Keratinocyte (primary cell): ENCODE results near the gene DAB1. TPM values are rescaled to one million over a fixed set of nuclear protein-coding genes. Genes with fewer than 3 reads are reported as not detected.

Experiments
- DNase-seq: peaks from one replicate; pipeline ENCODE4 v3.0.0-alpha.2; 2011; ENCODE audit warnings: low read depth, missing footprints, low spot score
- FAIRE-seq: peaks from 2 replicates; lab custom pipeline; 2011; peaks lifted over from hg19 to GRCh38; lab: Jason Lieb, UNC
- H2AFZ ChIP-seq: 2 replicates; pipeline ENCODE4 v1.6.0; 2012; ENCODE audit warnings: low read length, control low read depth, inconsistent platforms; ENCODE audit not compliant: control insufficient read depth
- H3K27ac ChIP-seq: 2 replicates; pipeline ENCODE4 v1.5.1; 2011; ENCODE audit warnings: low read length; ENCODE audit not compliant: control insufficient read depth, insufficient read depth
- H3K27me3 ChIP-seq: 3 replicates; pipeline ENCODE4 v1.6.0; 2011; ENCODE audit warnings: low read length; ENCODE audit not compliant: control insufficient read depth, insufficient read depth; ENCODE audit errors: extremely low read depth
- H3K36me3 ChIP-seq, 2 experiments: 2 replicates in 1 of 2; 3 replicates in 1 of 2; pipeline ENCODE4 v1.5.1; 2011; ENCODE audit warnings: low read length in 2 of 2, mild to moderate bottlenecking in 1 of 2; ENCODE audit not compliant: control insufficient read depth in 2 of 2, insufficient read depth in 2 of 2; ENCODE audit errors: extremely low read depth in 1 of 2
- H3K4me1 ChIP-seq: 3 replicates; pipeline ENCODE4 v1.5.1; 2011; ENCODE audit warnings: low read length; ENCODE audit not compliant: control insufficient read depth, insufficient read depth; ENCODE audit errors: extremely low read depth
- H3K4me2 ChIP-seq: 3 replicates; pipeline ENCODE4 v1.6.0; 2011; ENCODE audit warnings: low read depth, low read length; ENCODE audit not compliant: control insufficient read depth, insufficient read depth; ENCODE audit errors: extremely low read depth
- H3K4me3 ChIP-seq, 3 experiments: fragments of 200-600 bp in 1 of 3; sonication (generic) in 1 of 3; 2 replicates in 2 of 3; 3 replicates in 1 of 3; pipeline ENCODE4 v1.5.1; 2011 to 2016; ENCODE audit warnings: low read length in 3 of 3, mild to moderate bottlenecking in 3 of 3, control low read depth in 2 of 3, inconsistent platforms in 1 of 3, low read depth in 1 of 3, mixed read lengths in 1 of 3, mixed run types in 1 of 3, moderate library complexity in 1 of 3; ENCODE audit not compliant: control insufficient read depth in 2 of 3, insufficient read depth in 2 of 3; ENCODE audit errors: extremely low read depth in 1 of 3
- H3K79me2 ChIP-seq: 2 replicates; pipeline ENCODE4 v1.6.0; 2012; ENCODE audit warnings: low read length; ENCODE audit not compliant: control insufficient read depth, insufficient read depth
- H3K9ac ChIP-seq: 3 replicates; pipeline ENCODE4 v1.6.0; 2011; ENCODE audit warnings: low read length; ENCODE audit not compliant: control insufficient read depth, insufficient read depth; ENCODE audit errors: extremely low read depth
- H3K9me1 ChIP-seq: 3 replicates; pipeline ENCODE4 v1.6.0; 2011; ENCODE audit warnings: low read length; ENCODE audit not compliant: control insufficient read depth, insufficient read depth; ENCODE audit errors: extremely low read depth
- H3K9me3 ChIP-seq: 2 replicates; pipeline ENCODE4 v1.5.1; 2012; ENCODE audit warnings: low read depth, low read length; ENCODE audit not compliant: control insufficient read depth
- H4K20me1 ChIP-seq: 3 replicates; pipeline ENCODE4 v1.6.0; 2011; ENCODE audit warnings: low read length; ENCODE audit not compliant: control insufficient read depth, insufficient read depth; ENCODE audit errors: extremely low read depth
- EZH2 ChIP-seq: IDR thresholded peaks from one replicate; pipeline ENCODE4 v1.6.1; 2012; ENCODE audit warnings: inconsistent platforms, mild to moderate bottlenecking, low read length, moderate library complexity
- dilution Hi-C: fragments of 300-500 bp; cut with MboI; formaldehyde crosslinking; loops from one replicate; pipeline ENCODE4 v1.7.0; 2020; ENCODE audit warnings: low sequenced_read_pairs; ENCODE audit not compliant: extremely low pct_ligation_motif_present
- polyA plus RNA-seq, 5 experiments: library from polyadenylated mRNA; depleted of rRNA in 3 of 5; stranded (reverse) in 3 of 5; stranded (forward) in 1 of 5; unstranded in 1 of 5; fragments of >200 nt; gene quantifications; 1 replicate in 1 of 5; 2 replicates in 3 of 5; 3 replicates in 1 of 5; pipeline versions ENCODE4 v1.2.1 to v1.2.3, GENCODE V29; 2011 to 2012; ENCODE audit warnings: missing spikeins in 2 of 5, low read depth in 1 of 5, low replicate concordance in 1 of 5
- TF ChIP-seq, protein P1 (sequence below), 3 experiments: IDR thresholded peaks in 1 of 3; conservative IDR thresholded peaks in 1 of 3; optimal IDR thresholded peaks in 1 of 3; 2 replicates in 2 of 3; 3 replicates in 1 of 3; pipeline versions ENCODE3 to v1.5.1; 2011; ENCODE audit warnings: low read length in 3 of 3, mild to moderate bottlenecking in 3 of 3, moderate library complexity in 2 of 3, control low read depth in 1 of 3, inconsistent platforms in 1 of 3; ENCODE audit not compliant: insufficient read depth in 2 of 3; ENCODE audit errors: extremely low read depth in 1 of 3

The DAB1 gene
- polyA plus RNA-seq, 1 donor (not counting 4 experiments of a cell fraction or from before 2014, with no cell fraction given): 0.01 TPM

DNA sequence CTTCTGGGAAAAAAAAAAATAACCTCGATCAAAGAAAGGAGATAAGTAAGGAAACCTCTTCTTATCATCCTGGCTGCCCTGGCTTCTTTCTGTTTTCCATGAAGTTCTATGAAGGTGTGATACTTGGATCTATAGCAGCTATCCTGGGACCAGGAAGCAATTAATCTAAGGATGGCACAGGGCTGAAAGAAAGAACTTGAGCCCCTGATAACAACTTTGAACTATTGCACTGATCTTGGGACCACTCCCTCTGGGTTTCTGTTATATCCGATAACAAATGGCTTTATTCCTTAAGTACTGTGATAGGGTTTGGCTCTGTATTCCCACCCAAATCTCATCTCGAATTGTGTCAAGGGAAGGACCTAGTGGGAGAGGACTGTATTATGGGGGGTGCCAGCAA, 104.1 kb downstream of the DAB1 start:
- dilution Hi-C loops: no loop called here
- no peak for FAIRE-seq

DNA sequence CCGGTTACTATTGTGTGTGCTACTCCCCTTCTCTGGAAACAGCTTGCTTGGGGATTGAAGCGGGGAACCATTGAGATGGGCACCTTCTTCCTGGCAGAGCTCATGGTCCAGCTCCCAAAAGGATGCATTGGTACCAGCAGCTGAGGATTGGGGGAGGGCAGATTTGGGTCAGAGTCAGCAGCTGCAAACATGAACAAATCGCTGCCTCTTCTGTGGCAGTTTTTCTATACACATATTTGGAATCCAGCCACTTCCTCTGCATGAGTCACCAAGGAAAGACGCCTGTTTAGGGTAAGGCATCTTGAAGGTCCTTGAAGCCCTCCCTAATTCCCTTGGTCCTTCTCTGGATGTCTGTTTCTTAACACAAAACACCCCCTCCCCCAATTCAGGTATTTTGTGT, 104.7 kb downstream of the DAB1 start:
- no peak overlapping the region for H3K9ac ChIP-seq
- H3K9me3 ChIP-seq: no peaks in the 10 kb centered on the region
- no peaks in the 10 kb centered on the region for H4K20me1 ChIP-seq
- no peaks in the 10 kb centered on the region for H3K27me3 ChIP-seq
- FAIRE-seq: peak; percentile 84
- H3K4me2 ChIP-seq: no peak overlapping the region
- H3K27ac ChIP-seq: no peak overlapping the region
- dilution Hi-C loops: no loop called here
- DNase-seq: peak; percentile 5
- H2AFZ ChIP-seq: no peak overlapping the region
- no peak overlapping the region for H3K4me3 ChIP-seq
- TF ChIP-seq, protein P1, sequence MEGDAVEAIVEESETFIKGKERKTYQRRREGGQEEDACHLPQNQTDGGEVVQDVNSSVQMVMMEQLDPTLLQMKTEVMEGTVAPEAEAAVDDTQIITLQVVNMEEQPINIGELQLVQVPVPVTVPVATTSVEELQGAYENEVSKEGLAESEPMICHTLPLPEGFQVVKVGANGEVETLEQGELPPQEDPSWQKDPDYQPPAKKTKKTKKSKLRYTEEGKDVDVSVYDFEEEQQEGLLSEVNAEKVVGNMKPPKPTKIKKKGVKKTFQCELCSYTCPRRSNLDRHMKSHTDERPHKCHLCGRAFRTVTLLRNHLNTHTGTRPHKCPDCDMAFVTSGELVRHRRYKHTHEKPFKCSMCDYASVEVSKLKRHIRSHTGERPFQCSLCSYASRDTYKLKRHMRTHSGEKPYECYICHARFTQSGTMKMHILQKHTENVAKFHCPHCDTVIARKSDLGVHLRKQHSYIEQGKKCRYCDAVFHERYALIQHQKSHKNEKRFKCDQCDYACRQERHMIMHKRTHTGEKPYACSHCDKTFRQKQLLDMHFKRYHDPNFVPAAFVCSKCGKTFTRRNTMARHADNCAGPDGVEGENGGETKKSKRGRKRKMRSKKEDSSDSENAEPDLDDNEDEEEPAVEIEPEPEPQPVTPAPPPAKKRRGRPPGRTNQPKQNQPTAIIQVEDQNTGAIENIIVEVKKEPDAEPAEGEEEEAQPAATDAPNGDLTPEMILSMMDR (optimal IDR thresholded peaks at IDR 0.05 in 1 of 3, IDR thresholded peaks at IDR 0.05 in 1 of 3, conservative IDR thresholded peaks at IDR 0.05 in 1 of 3; ENCODE audit: extremely low read depth in 1 of 3, insufficient read depth in 2 of 3, low read length in 3 of 3): no peak
- no peak for TF ChIP-seq EZH2
- H3K36me3 ChIP-seq: no peaks in the 10 kb centered on the region
- H3K9me1 ChIP-seq: no peaks in the 10 kb centered on the region
- no peaks in the 10 kb centered on the region for H3K79me2 ChIP-seq
- H3K4me1 ChIP-seq: peaks cover 2% of the 10 kb centered on the region

More for the DNA sequence above, 104.1 kb downstream of the DAB1 start:
- no peak overlapping the region for H3K4me3 ChIP-seq
- H2AFZ ChIP-seq: no peak overlapping the region
- DNase-seq: no peak
- no peak overlapping the region for H3K4me2 ChIP-seq
- TF ChIP-seq, protein P1 (optimal IDR thresholded peaks at IDR 0.05 in 1 of 3, IDR thresholded peaks at IDR 0.05 in 1 of 3, conservative IDR thresholded peaks at IDR 0.05 in 1 of 3; ENCODE audit: extremely low read depth in 1 of 3, insufficient read depth in 2 of 3, low read length in 3 of 3): no peak
- TF ChIP-seq EZH2: no peak
- no peaks in the 10 kb centered on the region for H4K20me1 ChIP-seq
- no peaks in the 10 kb centered on the region for H3K9me3 ChIP-seq
- no peaks in the 10 kb centered on the region for H3K9me1 ChIP-seq
- H3K79me2 ChIP-seq: no peaks in the 10 kb centered on the region
- H3K27me3 ChIP-seq: no peaks in the 10 kb centered on the region
- H3K4me1 ChIP-seq: peaks cover 2% of the 10 kb centered on the region
- no peaks in the 10 kb centered on the region for H3K36me3 ChIP-seq
- H3K27ac ChIP-seq: no peak overlapping the region
- no peak overlapping the region for H3K9ac ChIP-seq
